Adipocyte (in vitro differentiated cells): ENCODE data around the gene SLC13A4.

Experiments used
- DNase-seq: peaks from one replicate; pipeline ENCODE4 v3.0.0-alpha.2; 2015; ENCODE audit warnings: low read depth
- H3K27me3 ChIP-seq: replicated peaks from 2 replicates; pipeline ENCODE4 v1.7.0; 2013; ENCODE audit warnings: mild to moderate bottlenecking, low read length, moderate library complexity; ENCODE audit not compliant: control insufficient read depth, insufficient read depth
- H3K36me3 ChIP-seq: 2 replicates; pipeline ENCODE4 v1.7.0; 2013; ENCODE audit warnings: low read length, mild to moderate bottlenecking, moderate library complexity; ENCODE audit not compliant: control insufficient read depth, insufficient read depth, severe bottlenecking
- H3K4me1 ChIP-seq: 2 replicates; pipeline ENCODE4 v1.7.0; 2013; ENCODE audit warnings: mild to moderate bottlenecking, low read length, moderate library complexity; ENCODE audit not compliant: control insufficient read depth, insufficient read depth
- H3K4me3 ChIP-seq: 2 replicates; pipeline ENCODE4 v1.7.0; 2013; ENCODE audit warnings: mild to moderate bottlenecking, low read length, moderate library complexity
- H3K9ac ChIP-seq: 2 replicates; pipeline ENCODE4 v1.7.0; 2013; ENCODE audit warnings: mild to moderate bottlenecking, low read length, moderate library complexity
- H3K9me3 ChIP-seq: 2 replicates; pipeline ENCODE4 v1.7.0; 2013; ENCODE audit warnings: mild to moderate bottlenecking, low read length, moderate library complexity; ENCODE audit not compliant: control insufficient read depth

SLC13A4 gene

DNA sequence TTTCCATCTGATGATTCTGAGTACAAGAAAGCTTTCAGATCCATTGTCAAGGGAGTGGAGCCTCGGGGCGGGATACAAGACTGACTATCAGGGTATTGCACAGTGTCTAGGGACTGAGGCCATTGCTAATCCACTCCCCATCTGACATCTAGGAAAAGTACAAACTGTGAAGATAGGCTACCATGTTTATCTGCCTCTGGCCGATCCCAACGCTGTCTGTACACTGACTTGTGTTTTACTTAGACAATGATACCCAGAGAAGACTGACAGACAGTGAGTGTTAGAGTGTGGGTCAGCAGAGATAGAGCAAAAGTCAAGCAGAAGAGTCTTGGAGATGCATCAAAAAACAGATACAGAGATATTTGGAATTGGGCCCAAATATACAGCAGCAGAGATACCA, 3.1 kb upstream of the SLC13A4 start:
- Histone ChIP-seq H3K27me3 (no peaks in the 10 kb centered on the region), H3K4me3 (no peak overlapping the region), H3K9ac (no peak overlapping the region), H3K4me1 (no peaks in the 10 kb centered on the region), H3K36me3 (peaks cover 17% of the 10 kb centered on the region), H3K9me3 (no peaks in the 10 kb centered on the region)
- DNase-seq, result no peak

DNA sequence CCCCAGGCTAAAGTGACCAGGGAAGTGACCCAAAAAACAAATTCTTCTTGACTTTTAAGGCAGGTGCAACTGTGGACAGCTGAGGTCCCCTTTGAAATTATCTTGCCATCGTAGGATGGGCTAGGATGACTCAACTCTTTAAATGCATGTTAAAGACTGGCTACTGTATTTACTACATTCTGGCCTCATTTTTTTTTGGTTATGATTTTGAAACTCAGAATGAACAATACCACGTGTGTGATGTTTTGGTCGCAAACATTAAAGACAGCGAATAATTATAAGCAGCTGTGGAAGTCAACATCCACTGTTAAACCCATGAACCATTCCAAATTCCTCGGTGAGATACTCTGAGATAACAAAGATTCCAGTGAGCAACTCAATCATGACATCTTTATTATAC, 1.2 kb upstream of the SLC13A4 start:
- H3K27me3 ChIP-seq, result no peaks in the 10 kb centered on the region
- H3K9ac ChIP-seq, result no peak overlapping the region
- no peaks in the 10 kb centered on the region for H3K4me1 ChIP-seq
- H3K36me3 ChIP-seq, result peaks cover 14% of the 10 kb centered on the region
- no peaks in the 10 kb centered on the region for H3K9me3 ChIP-seq
- DNase-seq, result no peak
- no peak overlapping the region for H3K4me3 ChIP-seq

DNA sequence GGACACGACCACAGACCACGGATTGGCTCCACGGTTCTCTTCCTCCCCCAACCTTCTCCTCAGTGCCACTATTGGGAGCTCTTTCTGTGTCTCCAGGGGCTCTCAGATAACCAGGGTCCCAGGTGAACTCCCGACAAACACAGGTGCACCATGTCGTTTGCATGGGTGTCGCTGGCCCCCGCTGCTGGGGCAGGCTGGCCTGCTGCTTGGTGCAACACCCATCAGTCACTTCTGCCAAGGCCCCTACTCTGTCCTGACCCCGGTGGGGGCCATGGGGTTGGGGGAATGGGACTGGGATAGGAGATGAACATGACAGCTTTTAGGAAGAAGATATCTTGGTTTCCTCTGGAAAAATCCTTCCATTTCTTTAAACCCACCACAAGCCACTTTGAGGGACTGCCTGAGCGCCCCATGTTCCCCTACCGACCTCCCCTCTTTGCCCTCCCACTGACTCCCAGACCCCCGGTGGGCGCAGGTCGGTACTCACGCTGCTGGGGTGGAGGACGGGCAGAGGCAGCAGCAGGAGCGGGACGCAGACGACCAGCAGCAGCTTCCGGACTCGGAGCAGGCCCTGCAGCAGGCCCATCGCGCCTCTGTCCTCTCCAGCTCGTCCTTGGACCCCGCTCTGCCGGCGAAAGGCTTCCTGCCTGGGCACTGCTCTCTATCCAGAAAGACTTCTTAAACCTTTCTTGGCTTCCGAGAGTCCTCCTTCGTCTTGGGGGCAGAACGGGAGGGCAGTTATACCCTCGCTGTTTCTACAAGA, 894 bp downstream of the SLC13A4 start:
- no peak for DNase-seq

DNA sequence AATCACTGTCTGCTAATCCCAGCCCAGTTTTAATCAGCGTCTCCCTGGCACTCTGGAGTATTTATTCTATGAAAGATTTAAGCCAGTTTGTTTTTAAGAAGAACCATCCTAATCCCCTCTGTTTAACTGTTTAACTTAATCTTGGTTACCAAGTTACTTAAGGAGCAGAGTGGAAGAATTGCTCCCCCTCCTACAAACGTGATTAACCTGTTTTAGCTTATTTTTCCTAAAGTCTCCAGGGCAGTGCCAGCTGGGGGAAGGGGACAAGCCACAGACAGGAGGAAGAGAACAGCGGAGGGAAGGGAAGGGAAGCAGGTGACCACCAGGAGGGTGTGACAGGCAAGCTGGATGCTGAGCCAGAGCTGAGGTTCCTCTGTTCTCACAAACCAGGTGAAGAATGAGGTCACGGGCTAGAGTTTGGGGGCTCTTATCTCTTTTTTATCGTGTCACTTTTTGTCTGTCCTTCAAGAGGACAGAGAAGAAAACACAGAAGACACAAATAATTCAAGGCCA, 1.7 kb downstream of the SLC13A4 start:
- Histone ChIP-seq H3K9ac (no peak overlapping the region), H3K27me3 (no peaks in the 10 kb centered on the region)
- DNase-seq, result no peak

More for the DNA sequence above, 894 bp downstream of the SLC13A4 start:
- no peak overlapping the region for H3K9ac ChIP-seq
- H3K9me3 ChIP-seq, result no peaks in the 10 kb centered on the region
- no peak overlapping the region for H3K4me3 ChIP-seq
- no peaks in the 10 kb centered on the region for H3K36me3 ChIP-seq
- no peaks in the 10 kb centered on the region for H3K4me1 ChIP-seq
- no peaks in the 10 kb centered on the region for H3K27me3 ChIP-seq

DNA sequence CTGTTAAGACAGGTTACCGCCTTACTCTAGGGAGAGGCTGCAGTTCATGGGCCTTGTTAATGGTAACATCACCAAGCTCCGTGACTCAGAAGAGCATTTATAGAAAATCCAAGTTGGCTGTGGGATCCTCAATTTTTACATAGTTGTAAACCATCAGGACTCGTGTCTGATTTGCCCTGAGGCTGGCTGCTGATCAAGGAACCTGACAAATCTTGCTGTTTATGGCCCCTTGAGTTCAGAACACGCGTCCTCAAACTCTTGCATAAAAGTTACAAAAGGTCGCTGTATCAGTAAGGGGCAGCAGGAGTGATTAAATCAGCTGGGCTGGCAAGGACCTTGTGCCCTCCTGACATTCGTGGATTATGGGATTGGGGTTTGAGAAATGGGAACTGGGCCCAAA, 4.6 kb downstream of the SLC13A4 start:
- Histone ChIP-seq H3K27me3 (no peaks in the 10 kb centered on the region), H3K4me1 (no peaks in the 10 kb centered on the region), H3K36me3 (no peaks in the 10 kb centered on the region), H3K4me3 (no peak overlapping the region), H3K9me3 (no peaks in the 10 kb centered on the region), H3K9ac (no peak overlapping the region)
- DNase-seq, result no peak

More for the DNA sequence above, 1.7 kb downstream of the SLC13A4 start:
- Histone ChIP-seq H3K36me3 (no peaks in the 10 kb centered on the region), H3K4me1 (no peaks in the 10 kb centered on the region), H3K4me3 (no peak overlapping the region), H3K9me3 (no peaks in the 10 kb centered on the region)

DNA sequence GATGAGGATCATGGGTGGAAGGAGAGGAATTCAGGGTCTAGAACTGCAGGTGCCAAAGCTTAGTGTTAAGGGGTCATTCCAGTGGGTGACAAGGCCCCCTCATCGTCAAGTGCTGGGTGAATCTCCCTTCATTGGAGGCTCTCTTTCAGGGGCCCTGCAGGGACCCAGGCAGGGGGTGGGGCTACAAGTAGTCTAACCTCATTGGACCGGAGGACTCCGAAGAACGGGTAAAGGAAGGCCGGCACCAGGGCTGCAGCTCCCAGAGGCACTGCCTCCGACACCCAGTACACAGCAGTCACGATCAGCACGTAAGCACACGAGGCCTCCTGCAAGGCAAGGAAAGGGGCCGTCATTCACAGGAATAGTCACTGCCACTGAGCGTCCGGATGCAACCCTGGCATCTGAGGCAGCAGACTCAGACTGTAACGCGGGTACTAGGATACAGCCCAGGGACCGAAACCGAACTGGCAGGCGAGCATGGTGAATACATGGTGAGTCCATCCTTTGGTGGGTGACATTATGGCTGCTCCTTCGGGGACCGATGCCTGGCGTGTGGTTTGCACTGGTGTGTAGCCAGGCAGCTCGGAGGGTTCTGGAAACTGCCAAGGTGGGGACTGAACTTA, 6.7 kb downstream of the SLC13A4 start:
- no peak for DNase-seq
- no peaks in the 10 kb centered on the region for H3K27me3 ChIP-seq
- peaks cover 6% of the 10 kb centered on the region for H3K4me1 ChIP-seq
- no peaks in the 10 kb centered on the region for H3K9me3 ChIP-seq
- no peaks in the 10 kb centered on the region for H3K36me3 ChIP-seq
- no peak overlapping the region for H3K4me3 ChIP-seq
- H3K9ac ChIP-seq, result no peak overlapping the region

DNA sequence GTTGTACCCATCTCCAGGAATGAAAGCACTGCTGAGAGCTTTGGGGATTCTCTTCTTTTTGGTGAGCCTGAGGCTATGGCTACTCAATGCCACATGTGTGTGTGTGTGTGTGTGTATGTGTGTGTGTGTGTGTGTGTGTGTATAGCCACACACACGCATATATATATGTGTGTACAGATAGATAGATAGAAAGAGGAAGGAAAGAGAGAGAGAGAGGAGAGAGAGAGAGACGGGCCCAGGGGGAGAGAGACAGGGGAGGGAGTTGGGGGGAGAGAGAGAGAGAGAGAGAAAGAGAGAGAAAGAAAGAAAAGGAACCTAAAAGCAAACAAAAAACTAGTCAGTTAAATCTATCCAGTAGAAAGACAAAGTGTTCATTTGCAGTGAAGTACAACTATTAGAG, 8.3 kb downstream of the SLC13A4 start:
- no peaks in the 10 kb centered on the region for H3K9me3 ChIP-seq

DNA sequence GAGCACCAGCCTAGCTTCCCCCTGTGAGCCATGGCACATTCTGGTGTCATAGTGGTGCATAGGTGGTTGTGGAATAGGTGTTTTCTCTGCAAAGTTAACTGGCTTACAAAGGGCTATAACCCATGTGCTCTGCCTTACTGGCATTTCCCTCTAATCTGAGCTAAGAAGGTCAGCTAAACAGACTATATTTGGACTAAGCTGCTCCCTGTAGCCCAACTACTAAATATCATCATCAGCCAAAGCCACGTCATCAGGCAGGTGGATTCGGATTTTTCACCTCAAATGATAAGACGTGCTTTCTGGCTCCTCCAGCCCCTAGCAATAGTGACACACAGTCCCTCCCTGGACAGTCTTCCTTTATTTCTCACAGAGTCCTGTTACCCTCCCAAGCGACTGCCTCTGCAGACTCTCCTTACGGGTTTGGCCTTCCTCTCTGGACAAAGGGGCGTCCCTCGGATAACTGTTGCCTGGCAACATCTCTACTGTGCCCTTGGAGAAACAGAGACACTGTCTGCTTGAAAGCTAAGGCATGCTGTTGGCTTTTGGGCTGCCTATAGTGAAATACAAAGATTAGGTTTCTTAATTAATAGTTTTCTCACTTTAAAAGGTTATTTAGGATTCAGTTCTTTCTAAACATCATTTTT, 9.1 kb downstream of the SLC13A4 start:
- no peaks in the 10 kb centered on the region for H3K36me3 ChIP-seq
- DNase-seq, result no peak
- H3K9ac ChIP-seq, result no peak overlapping the region
- H3K27me3 ChIP-seq, result no peaks in the 10 kb centered on the region
- H3K9me3 ChIP-seq, result no peaks in the 10 kb centered on the region
- peaks cover 11% of the 10 kb centered on the region for H3K4me1 ChIP-seq
- H3K4me3 ChIP-seq, result no peak overlapping the region

More for the DNA sequence above, 8.3 kb downstream of the SLC13A4 start:
- no peaks in the 10 kb centered on the region for H3K36me3 ChIP-seq
- peaks cover 6% of the 10 kb centered on the region for H3K4me1 ChIP-seq
- H3K27me3 ChIP-seq, result no peaks in the 10 kb centered on the region
- no peak overlapping the region for H3K9ac ChIP-seq
- H3K4me3 ChIP-seq, result no peak overlapping the region
- DNase-seq, result no peak

DNA sequence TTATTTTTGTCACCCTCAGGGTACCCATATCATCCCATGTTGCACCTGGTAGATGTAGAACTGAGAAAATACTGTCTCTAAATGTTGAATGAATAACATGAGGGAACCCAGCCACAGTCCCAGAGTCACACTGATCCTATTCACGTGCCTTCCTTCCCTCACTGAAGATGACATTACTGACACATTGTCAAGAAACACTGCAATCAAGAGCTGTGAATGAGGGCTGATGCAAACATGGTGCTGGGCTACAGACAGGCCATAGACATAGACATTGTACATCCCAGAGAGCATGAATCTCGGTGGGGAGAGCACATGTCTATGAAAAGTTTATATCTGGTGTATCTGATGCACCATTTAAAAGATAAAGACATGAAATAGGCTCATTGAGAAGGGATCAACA, 9.8 kb downstream of the SLC13A4 start:
- H3K4me3 ChIP-seq, result no peak overlapping the region
- H3K9me3 ChIP-seq, result no peaks in the 10 kb centered on the region
- no peak for DNase-seq
- H3K4me1 ChIP-seq, result peaks cover 11% of the 10 kb centered on the region
- H3K27me3 ChIP-seq, result no peaks in the 10 kb centered on the region
- H3K9ac ChIP-seq, result no peak overlapping the region
- H3K36me3 ChIP-seq, result no peaks in the 10 kb centered on the region

DNA sequence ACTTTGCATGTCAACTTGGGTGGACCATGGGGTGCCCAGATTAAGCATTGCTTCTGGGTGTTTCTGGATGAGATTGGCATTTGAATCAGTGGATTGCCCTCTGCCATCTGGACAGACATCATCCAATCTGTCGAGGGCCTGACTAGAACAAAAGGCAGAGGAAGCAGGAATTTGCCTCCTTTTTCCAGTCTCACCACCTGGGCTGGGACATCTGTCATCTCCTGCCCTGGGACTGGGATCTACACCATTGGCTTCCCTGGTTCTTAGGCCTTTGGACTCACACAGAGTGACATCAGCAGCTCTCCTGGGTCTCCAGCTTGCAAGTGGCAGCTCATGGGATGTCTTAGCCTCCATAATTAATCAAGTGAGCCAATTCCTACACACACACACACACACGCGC, 10.3 kb downstream of the SLC13A4 start:
- no peak overlapping the region for H3K4me3 ChIP-seq
- no peak for DNase-seq
- H3K9me3 ChIP-seq, result no peaks in the 10 kb centered on the region
- H3K27me3 ChIP-seq, result no peaks in the 10 kb centered on the region
- no peak overlapping the region for H3K9ac ChIP-seq
- peaks cover 11% of the 10 kb centered on the region for H3K4me1 ChIP-seq
- no peaks in the 10 kb centered on the region for H3K36me3 ChIP-seq

DNA sequence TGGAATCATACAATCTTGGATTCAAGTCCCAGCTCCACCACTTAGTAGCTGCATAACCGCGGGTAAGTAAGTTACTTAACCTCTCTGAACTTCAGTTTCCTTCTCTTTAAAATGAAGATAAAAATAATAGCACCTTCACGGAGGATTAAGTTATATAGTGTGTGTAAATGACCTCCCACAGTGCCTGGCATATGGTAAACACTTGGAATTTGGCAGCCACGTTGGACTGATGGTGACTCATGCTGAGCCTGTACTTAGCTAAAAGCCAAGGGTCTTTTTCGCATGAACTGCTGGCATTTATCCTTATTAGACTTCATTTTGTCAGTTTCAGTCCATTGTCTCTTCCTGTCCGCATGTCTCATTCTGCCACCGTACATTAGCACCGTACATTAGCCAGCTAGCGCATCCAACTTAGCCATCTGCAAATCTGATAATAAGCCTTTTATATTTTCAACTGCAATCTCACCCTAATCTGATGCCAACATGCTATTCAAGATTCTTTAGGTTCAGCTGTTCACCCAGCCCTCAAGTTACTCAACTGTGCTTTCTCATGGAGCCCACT, 11.2 kb downstream of the SLC13A4 start:
- H3K36me3 ChIP-seq, result no peaks in the 10 kb centered on the region
- H3K4me3 ChIP-seq, result no peak overlapping the region
- H3K9me3 ChIP-seq, result no peaks in the 10 kb centered on the region
- peaks cover 11% of the 10 kb centered on the region for H3K4me1 ChIP-seq
- peak; percentile 67 for DNase-seq
- H3K9ac ChIP-seq, result no peak overlapping the region
- H3K27me3 ChIP-seq, result no peaks in the 10 kb centered on the region
